ENCODE results near the gene SPG11.
"Not testable (repeated sequence)": the region's sequence is repeated elsewhere in the genome, so short reads cannot be mapped to it uniquely, and the experiment has no call there.

Gene SPG11

GRCh38 chr15:44663410-44664308, at the start of gene SPG11:
Gene SPG11 (minus strand): TSS chr15:44663662. CDS start chr15:44663647, 15 bp downstream.
- peak; percentile 93 to 97 for DNase-seq (ENCODE audit: low read depth in 2 of 2)

GRCh38 chr15:44712346-44713005, 49.0 kb upstream of the SPG11 start:
- DNase-seq (ENCODE audit: low read depth in 2 of 2), result peak in 1 of 2 donors; percentile 48

- DNase-seq (ENCODE audit: low read depth in 2 of 2), result peak in 1 of 2 donors; percentile 49
Observed at GRCh38 chr15:44711743-44712345, 48.4 kb upstream of the SPG11 start.

GRCh38 chr15:44711096-44711742, 47.8 kb upstream of the SPG11 start, which contains the start of the genes B2M and PATL2:
Gene B2M (plus strand): TSS chr15:44711517. CDS start chr15:44711547, 30 bp downstream.
Gene PATL2 (minus strand): TSS chr15:44711323. CDS start chr15:44676490, 34,833 bp downstream.
- DNase-seq (ENCODE audit: low read depth in 2 of 2), result peak; percentile 88 to 96

- DNase-seq (ENCODE audit: low read depth in 2 of 2), result no peak
Observed at GRCh38 chr15:44710236-44711095, 47.0 kb upstream of the SPG11 start.

- no peak for DNase-seq (ENCODE audit: low read depth in 2 of 2)
Observed at GRCh38 chr15:44706946-44707636, 43.6 kb upstream of the SPG11 start.

GRCh38 chr15:44706401-44706800, 42.9 kb upstream of the SPG11 start:
- DNase-seq (ENCODE audit: low read depth in 2 of 2), result no peak

- no peak for DNase-seq (ENCODE audit: low read depth in 2 of 2)
Observed at GRCh38 chr15:44705986-44706385, 42.5 kb upstream of the SPG11 start.

GRCh38 chr15:44700676-44701075, 37.2 kb upstream of the SPG11 start:
- DNase-seq (ENCODE audit: low read depth in 2 of 2), result not testable (repeated sequence)

GRCh38 chr15:44698641-44699040, 35.2 kb upstream of the SPG11 start:
- no peak for DNase-seq (ENCODE audit: low read depth in 2 of 2)

- DNase-seq (ENCODE audit: low read depth in 2 of 2), result no peak
Observed at GRCh38 chr15:44697014-44697413, 33.6 kb upstream of the SPG11 start.

- no peak for DNase-seq (ENCODE audit: low read depth in 2 of 2)
Observed at GRCh38 chr15:44695294-44695693, 31.8 kb upstream of the SPG11 start.

GRCh38 chr15:44694416-44694815, 31.0 kb upstream of the SPG11 start:
- DNase-seq (ENCODE audit: low read depth in 2 of 2), result no peak

GRCh38 chr15:44692659-44693058, 29.2 kb upstream of the SPG11 start:
- no peak for DNase-seq (ENCODE audit: low read depth in 2 of 2)

GRCh38 chr15:44690245-44690644, 26.8 kb upstream of the SPG11 start:
- DNase-seq (ENCODE audit: low read depth in 2 of 2), result not testable (repeated sequence)

GRCh38 chr15:44689318-44689717, 25.9 kb upstream of the SPG11 start:
- DNase-seq (ENCODE audit: low read depth in 2 of 2), result not testable (repeated sequence)

- DNase-seq (ENCODE audit: low read depth in 2 of 2), result peak; percentile 62 to 63
Observed at GRCh38 chr15:44682809-44683682, 19.6 kb upstream of the SPG11 start.

- DNase-seq (ENCODE audit: low read depth in 2 of 2), result no peak
Observed at GRCh38 chr15:44682211-44682610, 18.7 kb upstream of the SPG11 start.

GRCh38 chr15:44676676-44677075, 13.2 kb upstream of the SPG11 start:
- DNase-seq (ENCODE audit: low read depth in 2 of 2), result peak in 1 of 2 donors; percentile 21

Data from stimulated activated CD8-positive, alpha-beta memory T cell treated with anti-CD3 and anti-CD28 coated beads, Interleukin-7, amount 100 ng/mL, for 4 hours (primary cell).